Breast epithelium (tissue), 3 donors: ENCODE results near the gene DUXB.

Source experiments
- POLR2A ChIP-seq: fragments of 450-650 bp; IDR thresholded peaks from one replicate; pipeline ENCODE4 v1.6.1; 2016; ENCODE audit warnings: antibody characterized with exemption, mild to moderate bottlenecking, moderate library complexity
- POLR2AphosphoS5 ChIP-seq, 3 donors: sonication (generic); formaldehyde crosslinking; IDR thresholded peaks; one replicate each; pipeline ENCODE4 v1.6.1; 2017; ENCODE audit warnings: antibody characterized with exemption in 3 of 3
- TF ChIP-seq, protein P1 (sequence below), 3 donors: fragments of 450-650 bp; IDR thresholded peaks; one replicate each; pipeline ENCODE4 v1.5.1; 2016 to 2017; ENCODE audit warnings: antibody characterized with exemption in 3 of 3, mild to moderate bottlenecking in 3 of 3, moderate library complexity in 3 of 3

DNA sequence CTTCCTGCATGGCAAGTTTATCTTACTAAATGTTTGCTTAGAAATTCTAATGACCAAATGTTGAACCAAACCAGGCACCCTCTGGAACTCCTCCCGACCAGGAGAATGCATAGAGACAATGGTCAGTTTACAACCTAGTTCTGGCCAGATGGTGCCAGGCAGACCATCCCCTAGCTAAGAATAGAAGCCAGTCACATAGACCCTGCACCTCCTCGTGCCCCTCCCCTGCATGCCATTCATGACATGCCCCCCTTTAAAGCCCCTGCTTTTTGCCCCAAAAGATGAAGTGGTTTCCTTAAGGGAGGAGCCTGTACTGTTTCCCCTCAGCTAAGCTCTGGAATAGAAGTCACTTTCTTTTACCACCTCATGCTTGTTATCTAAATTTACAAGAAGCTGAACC is 31.6 kb upstream of the DUXB start:
- TF ChIP-seq, protein P1, sequence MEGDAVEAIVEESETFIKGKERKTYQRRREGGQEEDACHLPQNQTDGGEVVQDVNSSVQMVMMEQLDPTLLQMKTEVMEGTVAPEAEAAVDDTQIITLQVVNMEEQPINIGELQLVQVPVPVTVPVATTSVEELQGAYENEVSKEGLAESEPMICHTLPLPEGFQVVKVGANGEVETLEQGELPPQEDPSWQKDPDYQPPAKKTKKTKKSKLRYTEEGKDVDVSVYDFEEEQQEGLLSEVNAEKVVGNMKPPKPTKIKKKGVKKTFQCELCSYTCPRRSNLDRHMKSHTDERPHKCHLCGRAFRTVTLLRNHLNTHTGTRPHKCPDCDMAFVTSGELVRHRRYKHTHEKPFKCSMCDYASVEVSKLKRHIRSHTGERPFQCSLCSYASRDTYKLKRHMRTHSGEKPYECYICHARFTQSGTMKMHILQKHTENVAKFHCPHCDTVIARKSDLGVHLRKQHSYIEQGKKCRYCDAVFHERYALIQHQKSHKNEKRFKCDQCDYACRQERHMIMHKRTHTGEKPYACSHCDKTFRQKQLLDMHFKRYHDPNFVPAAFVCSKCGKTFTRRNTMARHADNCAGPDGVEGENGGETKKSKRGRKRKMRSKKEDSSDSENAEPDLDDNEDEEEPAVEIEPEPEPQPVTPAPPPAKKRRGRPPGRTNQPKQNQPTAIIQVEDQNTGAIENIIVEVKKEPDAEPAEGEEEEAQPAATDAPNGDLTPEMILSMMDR (IDR thresholded peaks at IDR 0.05): no peak
- TF ChIP-seq POLR2AphosphoS5 (IDR thresholded peaks at IDR 0.05) (no peak), POLR2A (no peak)
